ENCODE results near the gene TNS2. TPM values are rescaled to one million over a fixed set of nuclear protein-coding genes. Genes with fewer than 3 reads are reported as not detected.
A peak's percentile ranks its signal among the peaks of the same experiment; 100 is the strongest.

Gene TNS2
- total RNA-seq, 2 donors from 2014 or later = 66.5 to 180 TPM

DNA sequence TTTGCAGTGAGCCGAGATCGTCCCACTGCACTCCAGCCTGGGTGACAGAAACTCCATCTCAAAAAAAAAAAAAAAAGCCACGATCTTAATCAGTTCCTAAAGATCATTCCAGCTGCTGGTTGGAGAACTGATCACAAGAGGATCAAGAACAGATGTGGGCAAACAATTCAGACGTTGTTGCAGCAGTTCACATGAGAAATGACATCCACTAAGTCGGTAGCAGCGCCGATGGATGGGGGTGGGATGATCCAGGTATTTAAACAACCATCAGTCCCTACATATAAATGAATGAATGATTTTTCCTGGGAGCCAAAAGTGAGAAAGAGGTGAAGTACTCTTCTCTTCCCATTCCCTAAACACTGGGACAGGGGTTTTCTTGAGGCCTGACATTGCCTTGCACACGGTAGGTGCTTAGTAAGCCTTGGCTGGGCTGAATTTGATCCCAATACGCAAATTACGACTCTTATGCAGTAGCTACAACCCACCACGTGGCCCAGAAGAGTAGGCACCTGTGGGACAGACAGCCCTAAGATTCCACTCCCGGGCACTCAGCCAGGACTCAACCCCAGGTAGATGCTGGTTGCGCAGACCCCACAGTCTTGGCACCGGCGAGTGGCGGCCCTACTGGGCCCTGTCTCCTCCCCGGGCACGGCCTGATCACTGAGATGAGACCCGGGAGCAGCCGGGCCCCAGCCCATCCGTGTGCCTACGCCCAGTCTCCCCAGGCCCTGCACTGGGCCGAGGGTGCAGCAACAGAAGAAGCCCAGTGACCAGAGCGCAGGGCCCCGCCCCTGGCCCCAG lies 28.8 kb downstream of the TNS2 start:
- Histone ChIP-seq H3K36me3 (peaks cover 0 to 13% of the 10 kb centered on the region in 2 donors), H3K9me3 (no peaks in the 10 kb centered on the region), H3K4me1 (replicated peaks) (peaks cover 8% of the 10 kb centered on the region), H3K27me3 (replicated peaks; ENCODE audit: insufficient read depth) (no peaks in the 10 kb centered on the region), H3K27ac (peak overlapping the region; percentile 92 to 93), H3K4me3 (peak overlapping the region; percentile 55 to 59)
- intact Hi-C loops (cut with DNase I) = no loop called here
- DNase-seq (ENCODE audit: low spot score) = no peak
- TF ChIP-seq, protein P1, sequence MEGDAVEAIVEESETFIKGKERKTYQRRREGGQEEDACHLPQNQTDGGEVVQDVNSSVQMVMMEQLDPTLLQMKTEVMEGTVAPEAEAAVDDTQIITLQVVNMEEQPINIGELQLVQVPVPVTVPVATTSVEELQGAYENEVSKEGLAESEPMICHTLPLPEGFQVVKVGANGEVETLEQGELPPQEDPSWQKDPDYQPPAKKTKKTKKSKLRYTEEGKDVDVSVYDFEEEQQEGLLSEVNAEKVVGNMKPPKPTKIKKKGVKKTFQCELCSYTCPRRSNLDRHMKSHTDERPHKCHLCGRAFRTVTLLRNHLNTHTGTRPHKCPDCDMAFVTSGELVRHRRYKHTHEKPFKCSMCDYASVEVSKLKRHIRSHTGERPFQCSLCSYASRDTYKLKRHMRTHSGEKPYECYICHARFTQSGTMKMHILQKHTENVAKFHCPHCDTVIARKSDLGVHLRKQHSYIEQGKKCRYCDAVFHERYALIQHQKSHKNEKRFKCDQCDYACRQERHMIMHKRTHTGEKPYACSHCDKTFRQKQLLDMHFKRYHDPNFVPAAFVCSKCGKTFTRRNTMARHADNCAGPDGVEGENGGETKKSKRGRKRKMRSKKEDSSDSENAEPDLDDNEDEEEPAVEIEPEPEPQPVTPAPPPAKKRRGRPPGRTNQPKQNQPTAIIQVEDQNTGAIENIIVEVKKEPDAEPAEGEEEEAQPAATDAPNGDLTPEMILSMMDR (IDR thresholded peaks at IDR 0.05) = no peak
- TF ChIP-seq POLR2AphosphoS5 (IDR thresholded peaks at IDR 0.05) (no peak), POLR2A (IDR thresholded peaks at IDR 0.05) (no peak)
- WGBS = 19% methylated on average over 24 of the region's 25 CpGs

DNA sequence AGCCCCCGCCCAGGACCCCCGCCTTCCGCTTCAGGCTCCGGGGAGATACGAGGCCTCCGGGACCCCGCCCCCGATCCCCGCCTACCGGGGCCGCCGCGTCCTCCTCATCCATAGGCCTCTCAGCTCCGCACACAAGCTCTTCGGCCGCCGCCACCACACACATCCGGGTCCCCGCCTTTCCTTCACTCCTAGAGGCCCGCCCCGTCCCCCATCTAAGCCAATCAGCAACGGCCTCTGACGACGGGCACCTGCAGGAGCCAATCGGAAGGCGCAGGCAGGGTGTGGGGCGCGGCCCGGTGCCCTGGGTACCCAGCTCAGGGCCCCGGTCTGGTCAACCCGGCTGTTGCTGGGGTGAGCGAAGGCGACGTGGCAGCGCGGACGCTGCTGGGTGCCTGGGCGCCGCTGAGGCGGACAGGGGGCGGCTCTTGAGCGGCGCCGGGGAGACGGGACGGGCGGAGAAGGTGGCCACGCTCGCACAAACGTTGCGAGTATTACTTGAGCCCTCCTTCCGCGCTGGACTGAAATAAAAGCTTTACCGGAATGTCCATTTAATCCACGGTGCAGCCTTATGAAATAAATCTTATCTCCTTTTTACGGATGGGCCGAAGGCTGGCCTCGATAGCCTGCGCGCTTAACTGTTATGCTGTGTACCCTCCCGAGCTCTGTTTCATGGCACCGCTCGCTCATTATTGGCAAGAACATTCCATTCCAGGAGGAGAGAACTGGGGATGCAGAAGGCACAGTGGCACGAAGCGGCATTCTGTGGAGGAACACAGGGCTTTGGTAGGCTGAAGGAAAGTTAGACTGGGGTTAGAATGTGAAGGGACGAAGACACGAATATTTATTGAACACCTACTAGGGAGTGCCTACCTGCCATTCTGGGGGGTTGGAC lies 29.6 kb downstream of the TNS2 start, which contains the start of gene SPRYD3:
Gene SPRYD3 (minus strand): TSS at position 165 of the 892 bp plus-strand sequence. CDS start 57 bp downstream, at position 108.
- TF ChIP-seq POLR2AphosphoS5 (IDR thresholded peaks at IDR 0.05) = peak; percentile 96
- peak; percentile 92 for TF ChIP-seq POLR2A (IDR thresholded peaks at IDR 0.05)
- TF ChIP-seq, protein P1 (IDR thresholded peaks at IDR 0.05) = peak in 1 of 4 experiments; percentile 36
- under 1% methylated on average over 60 of the region's 67 CpGs for WGBS

DNA sequence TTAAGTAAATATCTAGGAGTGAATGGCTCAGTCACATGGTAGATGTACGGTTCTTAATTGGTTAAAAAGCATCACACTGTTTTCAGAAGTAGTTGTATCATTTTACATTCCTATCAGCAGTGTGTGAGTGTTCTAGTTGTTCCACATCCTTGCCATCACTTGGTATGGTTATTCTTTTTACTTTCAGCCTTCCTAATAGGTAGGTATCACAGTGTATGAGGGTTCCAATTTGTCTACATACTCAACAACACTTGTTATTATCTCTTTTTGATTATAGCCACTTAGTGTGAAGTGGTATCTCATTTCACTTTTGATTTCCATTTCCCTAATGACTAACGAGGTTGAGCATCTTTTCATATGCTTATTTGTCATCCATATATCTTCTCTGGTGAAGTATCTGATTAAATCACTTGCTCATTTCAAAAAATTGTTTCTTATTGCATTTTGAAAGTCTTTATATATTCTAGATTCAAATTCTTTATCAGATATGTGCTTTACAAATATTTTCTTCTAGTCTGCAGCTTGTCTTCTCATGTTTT lies 32.8 kb downstream of the TNS2 start:
- Histone ChIP-seq H3K36me3 (no peaks in the 10 kb centered on the region), H3K27ac (no peak overlapping the region), H3K4me3 (no peak overlapping the region), H3K4me1 (replicated peaks) (no peaks in the 10 kb centered on the region), H3K9me3 (no peaks in the 10 kb centered on the region), H3K27me3 (replicated peaks; ENCODE audit: insufficient read depth) (no peaks in the 10 kb centered on the region)
- intact Hi-C loops (cut with DNase I) = no loop called here
- DNase-seq (ENCODE audit: low spot score) = no peak
- WGBS = 69% methylated on average over 2 of the region's 2 CpGs
- TF ChIP-seq POLR2AphosphoS5 (IDR thresholded peaks at IDR 0.05) (no peak), POLR2A (IDR thresholded peaks at IDR 0.05) (no peak)
- TF ChIP-seq, protein P1 (IDR thresholded peaks at IDR 0.05) = no peak

More for the DNA sequence above, 29.6 kb downstream of the TNS2 start, which contains the start of gene SPRYD3:
- H3K36me3 ChIP-seq = peaks cover 0 to 13% of the 10 kb centered on the region in 2 donors
- peak within 1 kb of the TSS; percentile 92 to 93 for H3K27ac ChIP-seq
- H3K4me3 ChIP-seq = peak within 1 kb of the TSS; percentile 55 to 59
- DNase-seq (ENCODE audit: low spot score) = peak; percentile 98
- H3K4me1 ChIP-seq (replicated peaks) = peaks cover under 1% of the 10 kb centered on the region
- no peaks in the 10 kb centered on the region for H3K27me3 ChIP-seq (replicated peaks; ENCODE audit: insufficient read depth)
- intact Hi-C loops (cut with DNase I) = no loop called here
- H3K9me3 ChIP-seq = no peaks in the 10 kb centered on the region

DNA sequence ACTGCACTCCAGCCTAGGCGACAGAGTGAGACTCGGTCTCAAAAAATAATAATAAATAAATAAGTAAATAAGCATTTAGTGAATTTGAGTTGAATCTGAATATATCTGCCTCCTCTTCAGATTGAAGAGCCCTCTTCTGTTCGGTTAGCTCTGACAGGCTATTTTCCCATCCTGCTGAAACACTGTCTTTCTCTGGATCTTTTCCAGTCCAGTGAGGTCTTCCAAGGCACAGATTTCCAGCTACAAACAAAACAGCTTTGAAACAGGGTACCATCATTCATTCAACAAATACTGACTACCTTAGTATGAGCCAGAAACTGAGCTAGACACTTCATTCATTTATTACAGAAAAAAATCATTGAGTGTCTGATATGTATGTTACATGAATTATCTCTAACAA lies 36.5 kb downstream of the TNS2 start:
- WGBS = 74% methylated on average over 3 of the region's 3 CpGs
- H3K9me3 ChIP-seq = no peaks in the 10 kb centered on the region
- no peaks in the 10 kb centered on the region for H3K27me3 ChIP-seq (replicated peaks; ENCODE audit: insufficient read depth)
- no peaks in the 10 kb centered on the region for H3K4me1 ChIP-seq (replicated peaks)
- DNase-seq (ENCODE audit: low spot score) = no peak
- H3K27ac ChIP-seq = no peak overlapping the region
- intact Hi-C loops (cut with DNase I) = no loop called here
- TF ChIP-seq, protein P1 (IDR thresholded peaks at IDR 0.05) = no peak
- H3K36me3 ChIP-seq = no peaks in the 10 kb centered on the region
- no peak overlapping the region for H3K4me3 ChIP-seq

Measured in prostate gland (tissue), 2 donors.